Epithelial cell of esophagus (primary cell): ENCODE measurements around the gene VPREB3.

Source experiments
- DNase-seq: peaks from one replicate; pipeline ENCODE4 v3.0.0; 2010; ENCODE audit warnings: low read depth
- H3K4me3 ChIP-seq: 2 replicates; pipeline ENCODE4 v1.5.1; 2011; ENCODE audit warnings: mild to moderate bottlenecking, low read length, control low read depth
- CTCF ChIP-seq: IDR thresholded peaks from 2 replicates; pipeline ENCODE4 v1.5.1; 2011; ENCODE audit warnings: low read depth, mild to moderate bottlenecking, low read length, control low read depth, inconsistent platforms; ENCODE audit not compliant: insufficient read depth; ENCODE audit errors: missing control alignments

Gene VPREB3

GRCh38 chr22:23714596-23715578 lies 39.3 kb downstream of the VPREB3 start:
- no peak for TF ChIP-seq CTCF
- no peak overlapping the region for H3K4me3 ChIP-seq
- DNase-seq, result no peak

GRCh38 chr22:23713696-23714595 lies 40.3 kb downstream of the VPREB3 start:
- no peak for TF ChIP-seq CTCF
- H3K4me3 ChIP-seq, result no peak overlapping the region
- DNase-seq, result no peak

GRCh38 chr22:23712256-23712655 lies 42.0 kb downstream of the VPREB3 start:
- no peak for TF ChIP-seq CTCF
- H3K4me3 ChIP-seq, result no peak overlapping the region
- DNase-seq, result no peak

GRCh38 chr22:23709107-23709506 lies 45.1 kb downstream of the VPREB3 start:
- no peak for TF ChIP-seq CTCF
- no peak overlapping the region for H3K4me3 ChIP-seq
- DNase-seq, result no peak

- no peak overlapping the region for H3K4me3 ChIP-seq
- no peak for TF ChIP-seq CTCF
- DNase-seq, result no peak
These were observed 46.0 kb downstream of the VPREB3 start for GRCh38 chr22:23708270-23708669.

GRCh38 chr22:23705358-23705757 lies 48.9 kb downstream of the VPREB3 start:
- no peak for DNase-seq
- H3K4me3 ChIP-seq, result no peak overlapping the region
- no peak for TF ChIP-seq CTCF
